HEK293T (cell line): ENCODE data around the gene OR10X1.

Experiments used
- CTCF ChIA-PET: fragments of 350-600 bp; formaldehyde crosslinking; extraction: SDS; loops from one replicate; lab custom pipeline; 2021; ENCODE audit warnings: antibody characterized with exemption, inconsistent platforms; lab: Yijun Ruan, JAX
- POLR2A ChIA-PET: fragments of 350-600 bp; formaldehyde crosslinking; extraction: SDS; loops from one replicate; lab custom pipeline; 2020; ENCODE audit warnings: antibody characterized with exemption, inconsistent platforms; lab: Yijun Ruan, JAX
- DNase-seq: peaks from one replicate; pipeline ENCODE4 v3.0.0; 2012; ENCODE audit warnings: mixed read lengths; ENCODE audit errors: extremely low spot score
- ARNT ChIP-seq: fragments of 450-650 bp; IDR thresholded peaks from 2 replicates; pipeline ENCODE4 v1.6.1; 2017; ENCODE audit warnings: mild to moderate bottlenecking
- BHLHE40 ChIP-seq: fragments of 450-650 bp; IDR thresholded peaks from 2 replicates; pipeline ENCODE4 v1.6.1; 2016; ENCODE audit warnings: mild to moderate bottlenecking, moderate library complexity, borderline replicate concordance
- CTBP1 ChIP-seq: fragments of 450-650 bp; IDR thresholded peaks from 2 replicates; pipeline ENCODE4 v1.6.1; 2016; ENCODE audit warnings: borderline replicate concordance
- ELF4 ChIP-seq: fragments of 450-650 bp; IDR thresholded peaks from 2 replicates; pipeline ENCODE4 v1.6.1; 2017; ENCODE audit warnings: antibody characterized with exemption
- FOXA1 ChIP-seq: fragments of 450-650 bp; IDR thresholded peaks from 2 replicates; pipeline ENCODE4 v1.6.1; 2016; ENCODE audit warnings: mild to moderate bottlenecking
- FOXK2 ChIP-seq: fragments of 450-650 bp; IDR thresholded peaks from 2 replicates; pipeline ENCODE4 v1.6.1; 2016; ENCODE audit warnings: mild to moderate bottlenecking
- FOXM1 ChIP-seq: fragments of 450-650 bp; IDR thresholded peaks from 2 replicates; pipeline ENCODE4 v1.6.1; 2017; ENCODE audit warnings: mild to moderate bottlenecking, borderline replicate concordance
- HDGF ChIP-seq: fragments of 450-650 bp; IDR thresholded peaks from 2 replicates; pipeline ENCODE4 v1.6.1; 2017; ENCODE audit warnings: antibody characterized with exemption, borderline replicate concordance
- L3MBTL2 ChIP-seq: fragments of 450-650 bp; conservative IDR thresholded peaks from 2 replicates; pipeline ENCODE4 v1.6.1; 2016; ENCODE audit warnings: mild to moderate bottlenecking
- LEF1 ChIP-seq: fragments of 450-650 bp; IDR thresholded peaks from 2 replicates; pipeline ENCODE4 v1.6.1; 2017; ENCODE audit warnings: mild to moderate bottlenecking, borderline replicate concordance
- NFRKB ChIP-seq: fragments of 450-650 bp; IDR thresholded peaks from 2 replicates; pipeline ENCODE4 v1.6.1; 2016; ENCODE audit warnings: mild to moderate bottlenecking, moderate library complexity
- PKNOX1 ChIP-seq: fragments of 450-650 bp; IDR thresholded peaks from 2 replicates; pipeline ENCODE4 v1.6.1; 2016
- SP1 ChIP-seq: fragments of 450-650 bp; IDR thresholded peaks from 2 replicates; pipeline ENCODE4 v1.6.1; 2017
- SUZ12 ChIP-seq: fragments of 450-650 bp; IDR thresholded peaks from 2 replicates; pipeline ENCODE4 v1.6.1; 2016; ENCODE audit warnings: mild to moderate bottlenecking
- TARDBP ChIP-seq: fragments of 450-650 bp; IDR thresholded peaks from 2 replicates; pipeline ENCODE4 v1.6.1; 2016
- ZNF384 ChIP-seq: fragments of 450-650 bp; IDR thresholded peaks from 2 replicates; pipeline ENCODE4 v1.6.1; 2016

OR10X1 gene

GRCh38 chr1:158579733-158580132 lies at the start of gene OR10X1:
Gene OR10X1, minus strand, starts transcription at chr1:158579899. Its CDS starts 0 bp downstream, at chr1:158579899.
- ChIA-PET POLR2A (no interaction called here), CTCF (no interaction called here)
- no peak for TF ChIP-seq BHLHE40
- TF ChIP-seq SUZ12 = no peak
- TF ChIP-seq CTBP1 = no peak
- no peak for TF ChIP-seq HDGF
- TF ChIP-seq FOXA1 = no peak
- no peak for TF ChIP-seq FOXK2
- TF ChIP-seq ARNT = no peak
- TF ChIP-seq PKNOX1 = no peak
- no peak for TF ChIP-seq FOXM1
- TF ChIP-seq LEF1 = no peak
- TF ChIP-seq ZNF384 = no peak
- TF ChIP-seq NFRKB = no peak
- no peak for DNase-seq

GRCh38 chr1:158613764-158614163 lies 34.1 kb upstream of the OR10X1 start:
- ChIA-PET POLR2A (no interaction called here), CTCF (no interaction called here)
- TF ChIP-seq SP1 = no peak
- no peak for TF ChIP-seq ELF4
- no peak for TF ChIP-seq FOXA1
- no peak for TF ChIP-seq LEF1
- no peak for TF ChIP-seq ZNF384
- no peak for TF ChIP-seq NFRKB
- TF ChIP-seq BHLHE40 = no peak
- TF ChIP-seq TARDBP = no peak
- TF ChIP-seq CTBP1 = no peak
- TF ChIP-seq L3MBTL2 = no peak
- TF ChIP-seq FOXM1 = no peak
- TF ChIP-seq ARNT = no peak
- no peak for DNase-seq

GRCh38 chr1:158611916-158612315 lies 32.2 kb upstream of the OR10X1 start:
- POLR2A ChIA-PET = no interaction called here
- DNase-seq = no peak
- CTCF ChIA-PET = no interaction called here
- TF ChIP-seq LEF1 (no peak), BHLHE40 (no peak), PKNOX1 (no peak), NFRKB (no peak), FOXA1 (no peak), ZNF384 (no peak), SP1 (no peak), SUZ12 (no peak), ELF4 (no peak)

- TF ChIP-seq FOXM1 (no peak), HDGF (no peak), SP1 (no peak), ELF4 (no peak), NFRKB (no peak), ARNT (no peak), FOXK2 (no peak), BHLHE40 (no peak), PKNOX1 (no peak), CTBP1 (no peak), L3MBTL2 (no peak), ZNF384 (no peak), TARDBP (no peak), SUZ12 (no peak), LEF1 (no peak), FOXA1 (no peak)
- CTCF ChIA-PET = no interaction called here
- POLR2A ChIA-PET = no interaction called here
- no peak for DNase-seq
Measured at GRCh38 chr1:158607296-158607695, 27.6 kb upstream of the OR10X1 start.

- no peak for TF ChIP-seq NFRKB
- no peak for TF ChIP-seq ELF4
- TF ChIP-seq BHLHE40 = no peak
- no peak for TF ChIP-seq SUZ12
- no peak for TF ChIP-seq LEF1
- TF ChIP-seq SP1 = no peak
- TF ChIP-seq ARNT = no peak
- TF ChIP-seq FOXA1 = no peak
- TF ChIP-seq TARDBP = no peak
- TF ChIP-seq FOXM1 = no peak
- no peak for TF ChIP-seq L3MBTL2
- no peak for TF ChIP-seq FOXK2
- TF ChIP-seq HDGF = no peak
- no peak for TF ChIP-seq ZNF384
- no peak for TF ChIP-seq PKNOX1
- TF ChIP-seq CTBP1 = no peak
- ChIA-PET CTCF (no interaction called here), POLR2A (no interaction called here)
- DNase-seq = no peak
Measured at GRCh38 chr1:158604968-158605367, 25.3 kb upstream of the OR10X1 start, which contains the start of gene OR10Z1. Gene OR10Z1, plus strand, starts transcription at chr1:158605268. Its CDS starts 1,171 bp downstream, at chr1:158606439.

- ChIA-PET POLR2A (no interaction called here), CTCF (no interaction called here)
- TF ChIP-seq ARNT = no peak
- TF ChIP-seq ZNF384 = no peak
- TF ChIP-seq CTBP1 = no peak
- TF ChIP-seq PKNOX1 = no peak
- TF ChIP-seq TARDBP = no peak
- TF ChIP-seq SP1 = no peak
- no peak for TF ChIP-seq NFRKB
- DNase-seq = no peak
Measured at GRCh38 chr1:158600735-158601134, 21.0 kb upstream of the OR10X1 start.
